A549 (cell line): Measurements from ENCODE around the gene LMF2.

Experiments used
- CTCF ChIP-seq: fragments of >200 bp; sonication (Bioruptor Twin); formaldehyde crosslinking; IDR thresholded peaks from 3 replicates; pipeline ENCODE4 v1.5.1; 2016
- EHMT2 ChIP-seq: fragments of 200-600 bp; sonication (generic); IDR thresholded peaks from 2 replicates; pipeline ENCODE4 v1.6.1; 2016; ENCODE audit warnings: antibody characterized with exemption, low read depth, mild to moderate bottlenecking, moderate library complexity
- ELK1 ChIP-seq: fragments of 150-350 bp; IDR thresholded peaks from 2 replicates; pipeline ENCODE4 v1.6.1; 2014; ENCODE audit warnings: low read depth, mild to moderate bottlenecking, low read length
- PBX3 ChIP-seq: IDR thresholded peaks from 2 replicates; pipeline ENCODE4 v1.6.1; 2012
- POLR2A ChIP-seq: IDR thresholded peaks from 2 replicates; pipeline ENCODE4 v1.6.1; 2012; ENCODE audit warnings: mild to moderate bottlenecking, low read length
- RAD21 ChIP-seq, 2 experiments: fragments of >200 bp in 1 of 2; sonication (Bioruptor Twin) in 1 of 2; formaldehyde crosslinking in 1 of 2; IDR thresholded peaks in 1 of 2; conservative IDR thresholded peaks in 1 of 2; 2 replicates in 1 of 2; 3 replicates in 1 of 2; pipeline ENCODE4 v1.6.1; 2012 to 2018; ENCODE audit warnings: inconsistent platforms in 1 of 2
- RFX5 ChIP-seq: fragments of 450-650 bp; IDR thresholded peaks from 2 replicates; pipeline ENCODE4 v1.7.1; 2014; ENCODE audit warnings: antibody characterized with exemption, mild to moderate bottlenecking, moderate library complexity
- RNF2 ChIP-seq: fragments of 200-600 bp; sonication (generic); IDR thresholded peaks from 2 replicates; pipeline ENCODE4 v1.6.1; 2016; ENCODE audit warnings: low read depth, mild to moderate bottlenecking, antibody characterized with exemption, moderate library complexity, borderline replicate concordance
- USF2 ChIP-seq: fragments of 450-650 bp; IDR thresholded peaks from 2 replicates; pipeline ENCODE4 v1.6.1; 2014; ENCODE audit warnings: antibody characterized with exemption
- ZFP36 ChIP-seq: fragments of 450-650 bp; IDR thresholded peaks from 2 replicates; pipeline ENCODE4 v1.6.1; 2014; ENCODE audit warnings: borderline replicate concordance; ENCODE audit not compliant: partially characterized antibody

GRCh38 chr22:50544746-50545253 lies 37.3 kb upstream of the LMF2 start:
- no peak for TF ChIP-seq RAD21 (conservative IDR thresholded peaks at IDR 0.05 in 1 of 2, IDR thresholded peaks at IDR 0.05 in 1 of 2)
- TF ChIP-seq EHMT2: no peak
- no peak for TF ChIP-seq CTCF
- TF ChIP-seq POLR2A: no peak
- no peak for TF ChIP-seq PBX3
- TF ChIP-seq USF2: no peak
- TF ChIP-seq RFX5: no peak
- TF ChIP-seq RNF2: no peak
- no peak for TF ChIP-seq ZFP36
- no peak for TF ChIP-seq ELK1
